Head of caudate nucleus (tissue), 42 donors: ENCODE measurements around the gene CSMD2.

Experiments used
- DNase-seq, 42 donors: peaks; one replicate each; pipeline versions ENCODE4 v3.0.0 to v3.0.0-alpha.2; 2020 to 2021; ENCODE audit warnings: mixed read lengths in 7 of 42
- intact Hi-C: fragments of 100-400 bp; cut with DNase I; formaldehyde crosslinking; loops from one replicate; pipeline ENCODE4 v1.15.0; 2022

The CSMD2 gene

DNA sequence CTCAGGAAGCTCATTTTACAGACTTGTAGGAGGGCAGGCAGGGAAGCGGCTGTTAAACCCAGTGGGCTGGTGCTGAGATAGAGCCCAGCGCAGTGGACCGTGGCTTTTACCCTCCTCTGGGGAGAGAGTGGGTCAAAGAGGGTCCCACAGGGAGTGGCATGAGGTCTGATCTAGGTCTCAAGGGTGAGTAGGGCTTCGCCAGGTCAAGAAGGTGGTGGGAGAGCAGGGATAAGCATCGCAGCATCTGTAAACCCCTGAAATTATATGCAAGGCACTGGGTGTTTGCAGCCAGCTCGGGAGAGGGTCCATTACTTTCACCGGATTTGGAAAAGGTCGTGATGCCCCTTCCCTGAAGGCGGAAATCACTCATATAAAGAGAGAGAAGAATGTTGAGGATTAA lies 603.5 kb downstream of the CSMD2 start:
- intact Hi-C loops = no loop called here
- no peak for DNase-seq

DNA sequence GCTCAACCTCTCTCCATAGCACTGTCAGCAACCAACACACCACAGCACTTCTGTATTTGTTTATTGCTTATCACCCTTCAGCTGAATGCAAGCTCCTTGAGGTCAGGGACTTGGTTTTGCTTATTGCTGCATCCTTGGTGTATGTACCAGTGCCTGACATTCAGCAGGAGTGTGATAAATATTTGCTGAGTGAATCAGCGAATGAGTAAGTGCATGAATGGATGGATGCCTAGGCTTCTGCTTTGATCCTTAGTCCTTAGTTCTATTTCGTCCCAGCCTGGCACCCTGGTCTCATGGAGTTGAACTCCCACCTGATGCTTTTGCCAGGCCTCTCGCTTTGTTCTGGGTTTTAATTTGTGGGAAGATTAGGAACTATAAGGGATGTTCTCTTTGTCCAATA lies 604.4 kb downstream of the CSMD2 start:
- DNase-seq = no peak
- intact Hi-C loops = no loop called here

DNA sequence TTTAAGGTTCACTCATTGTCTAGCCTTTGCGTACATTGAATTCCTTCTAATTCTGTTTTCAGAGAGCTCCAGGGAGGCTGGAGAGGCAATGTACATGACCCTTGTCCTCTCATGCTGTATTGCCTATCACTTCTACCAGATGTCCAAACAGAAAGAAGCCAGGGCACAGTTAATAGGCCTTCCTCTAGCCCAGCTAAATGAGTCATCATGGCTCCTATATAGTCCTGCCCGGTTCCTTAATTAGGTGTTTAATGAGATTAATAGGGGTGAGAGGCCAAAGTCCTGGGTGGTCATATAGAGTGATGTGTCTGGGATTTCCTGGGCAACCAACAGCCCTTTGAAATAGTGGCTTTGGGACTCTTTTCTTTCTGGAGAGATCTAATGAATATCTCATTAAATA lies 616.3 kb downstream of the CSMD2 start:
- intact Hi-C loops = no loop called here
- DNase-seq = no peak

DNA sequence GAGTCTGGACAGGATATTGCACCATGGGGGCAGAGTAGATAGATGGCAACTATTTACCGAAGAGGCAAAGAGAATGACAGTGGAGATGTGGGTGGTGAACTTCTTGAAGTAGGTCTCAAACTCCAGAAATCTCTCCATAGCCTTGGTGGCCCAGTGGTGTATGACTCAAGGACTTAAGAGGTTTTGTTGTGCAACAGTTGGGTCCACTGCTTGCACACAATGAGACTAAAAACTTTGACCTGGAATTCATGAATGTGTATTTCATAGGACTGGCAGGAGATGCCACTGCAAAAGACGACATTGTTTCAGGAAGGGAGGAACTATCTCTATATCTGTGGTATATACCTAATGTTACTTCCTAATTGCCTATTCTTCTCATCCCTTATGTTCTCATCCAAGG lies 616.7 kb downstream of the CSMD2 start:
- no peak for DNase-seq
- intact Hi-C loops = no loop called here

DNA sequence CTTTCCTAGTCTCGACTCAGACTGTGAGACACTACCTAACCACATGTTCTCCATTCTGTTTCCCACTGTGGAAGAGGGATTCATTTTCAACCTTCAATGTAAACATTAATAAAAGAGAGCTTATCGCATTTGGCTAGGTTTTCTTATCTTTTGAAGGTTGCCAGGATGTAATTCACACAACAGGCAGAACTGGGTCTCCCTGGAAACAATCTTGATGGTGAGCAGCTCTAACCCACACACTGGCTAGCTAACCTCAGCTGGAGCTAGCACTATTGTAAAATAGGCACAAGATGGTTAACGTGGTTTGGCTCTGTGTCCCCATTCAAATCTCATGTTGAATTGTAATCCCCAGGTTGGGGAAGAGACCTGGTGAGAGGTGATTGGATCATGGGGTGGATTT lies 617.5 kb downstream of the CSMD2 start:
- DNase-seq = no peak
- intact Hi-C loops = no loop called here

DNA sequence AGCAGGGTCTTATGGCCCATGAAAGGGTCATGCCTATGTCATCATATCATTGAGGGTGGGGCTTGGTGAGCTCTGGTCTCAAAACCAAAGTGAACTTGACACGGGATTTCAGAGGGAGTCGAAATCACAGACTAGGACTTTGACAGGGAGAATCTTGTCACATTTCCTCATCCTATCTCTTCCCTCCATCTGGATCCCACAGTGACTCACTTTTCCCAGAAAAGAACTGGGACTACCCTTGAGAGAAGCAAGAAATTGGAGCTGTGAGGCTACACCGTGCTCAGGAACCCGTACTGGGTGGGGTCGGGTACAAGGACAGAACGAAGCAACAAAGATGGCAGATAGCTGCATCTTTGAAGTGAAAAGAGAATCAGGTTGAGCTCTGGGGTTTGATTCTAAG lies 623.1 kb downstream of the CSMD2 start:
- no peak for DNase-seq
- intact Hi-C loops = no loop called here

DNA sequence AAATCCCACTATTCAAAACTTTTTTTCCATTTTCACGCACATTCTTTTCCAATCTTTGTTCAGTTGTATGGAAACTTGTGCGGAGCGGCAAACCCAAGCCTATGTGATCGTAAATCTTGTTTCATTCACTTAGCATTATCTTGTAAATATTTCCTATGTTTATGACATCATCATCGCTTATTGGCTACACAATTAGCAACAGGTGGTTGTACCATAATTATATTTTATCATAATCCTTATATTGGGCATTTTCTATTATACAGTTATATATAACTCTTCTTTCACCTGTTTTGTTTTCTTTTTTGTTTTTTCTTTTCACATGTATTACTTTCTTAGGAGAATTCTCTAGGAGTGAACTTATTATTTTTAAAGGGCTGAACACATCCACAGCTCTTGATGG lies 627.1 kb downstream of the CSMD2 start:
- intact Hi-C loops = no loop called here
- DNase-seq = no peak

DNA sequence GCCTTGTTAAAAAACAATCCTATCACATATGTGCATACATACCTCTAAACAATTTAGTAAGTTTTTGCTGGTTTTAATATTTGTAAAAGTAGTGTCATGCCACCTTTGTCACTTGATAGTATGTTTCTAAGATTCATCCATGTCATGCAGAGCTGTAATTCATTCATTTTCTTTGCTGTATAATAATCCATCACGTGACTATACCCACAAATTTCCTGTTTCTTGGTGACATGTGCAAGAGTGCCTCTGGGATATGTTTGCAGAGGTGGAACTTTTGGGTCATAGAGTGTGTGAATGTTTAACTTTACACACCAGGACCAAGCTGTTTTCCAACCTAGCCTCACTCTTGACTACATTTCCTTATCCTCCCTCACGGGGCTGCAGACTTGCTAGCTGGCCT lies 629.7 kb downstream of the CSMD2 start:
- no peak for DNase-seq
- intact Hi-C loops = no loop called here

DNA sequence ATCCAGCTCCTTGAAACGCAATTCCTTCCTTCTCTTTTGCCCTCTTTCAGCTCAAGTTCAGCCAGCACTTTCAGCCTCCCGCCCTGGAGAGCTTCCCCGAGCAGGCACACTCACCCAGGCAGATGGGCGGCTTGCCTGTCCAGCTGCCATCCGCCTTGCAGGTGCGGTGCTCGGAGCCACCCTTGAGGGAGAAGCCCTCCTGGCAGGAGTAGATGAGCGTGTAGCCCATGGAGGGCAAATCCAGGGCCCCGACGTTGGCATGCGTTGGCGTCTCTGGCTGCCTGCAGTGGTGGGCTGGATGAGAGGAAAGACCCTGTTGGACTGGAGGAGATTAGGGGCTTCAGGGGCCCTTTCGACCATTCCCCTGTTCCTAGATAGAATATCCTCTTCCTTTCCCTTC lies 632.1 kb downstream of the CSMD2 start:
- intact Hi-C loops = no loop called here
- no peak for DNase-seq

DNA sequence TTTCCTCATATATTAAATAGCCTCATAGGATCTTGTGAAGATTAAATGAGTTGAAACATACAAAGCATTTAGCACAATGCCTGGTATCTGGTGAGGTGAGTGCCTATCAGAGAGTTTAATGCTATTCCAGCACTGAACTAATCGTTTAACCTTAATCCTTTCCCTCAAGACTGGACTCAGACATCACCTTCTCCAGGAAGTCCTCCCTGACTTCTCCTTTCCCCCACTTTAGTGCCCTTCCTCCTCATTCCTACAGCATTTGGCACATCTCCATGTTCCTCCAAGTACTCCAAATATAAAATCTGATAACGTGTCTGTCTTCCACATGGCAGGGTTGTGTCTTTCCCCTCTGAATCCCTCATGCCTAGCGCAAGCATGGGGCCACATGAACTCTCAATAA lies 632.8 kb downstream of the CSMD2 start:
- intact Hi-C loops = no loop called here
- DNase-seq = no peak

DNA sequence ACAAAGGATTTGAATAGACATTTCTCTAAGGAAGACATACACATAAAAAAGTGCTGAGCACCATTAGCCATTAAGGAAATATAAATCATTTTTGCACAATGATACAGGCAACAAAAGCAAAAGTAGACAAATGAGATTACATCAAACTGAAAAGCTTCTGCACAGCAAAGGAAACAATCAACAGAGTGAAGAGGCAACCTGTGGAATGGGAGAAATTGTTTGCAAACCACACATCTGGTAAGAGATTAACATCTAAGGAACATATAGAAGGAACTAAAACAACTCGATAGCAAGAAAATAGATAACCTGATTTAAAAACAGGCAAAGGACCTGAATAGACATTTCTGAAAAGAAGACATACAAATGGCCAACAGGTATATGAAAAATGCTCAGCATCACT lies 635.1 kb downstream of the CSMD2 start:
- intact Hi-C loops = no loop called here
- DNase-seq = no peak

DNA sequence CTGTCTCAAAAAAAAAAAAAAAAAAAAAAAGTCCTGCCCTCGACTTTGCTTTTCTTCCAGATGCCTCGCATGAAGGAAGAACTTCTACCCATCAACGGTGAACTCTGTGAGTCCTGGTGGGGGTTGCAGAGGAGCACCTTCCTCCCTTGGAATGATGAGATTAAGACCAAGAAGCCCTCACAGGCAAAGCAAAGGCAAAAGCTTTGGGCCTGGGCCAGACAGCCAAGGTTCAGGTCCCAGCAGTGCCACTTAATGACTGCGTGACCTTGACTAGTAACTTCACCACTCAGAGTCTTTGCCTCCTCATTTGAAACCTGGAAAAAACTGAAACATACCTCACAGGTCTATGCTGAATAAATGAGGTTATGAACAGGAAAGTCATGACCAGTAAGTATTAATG lies 637.1 kb downstream of the CSMD2 start:
- intact Hi-C loops = no loop called here
- no peak for DNase-seq

DNA sequence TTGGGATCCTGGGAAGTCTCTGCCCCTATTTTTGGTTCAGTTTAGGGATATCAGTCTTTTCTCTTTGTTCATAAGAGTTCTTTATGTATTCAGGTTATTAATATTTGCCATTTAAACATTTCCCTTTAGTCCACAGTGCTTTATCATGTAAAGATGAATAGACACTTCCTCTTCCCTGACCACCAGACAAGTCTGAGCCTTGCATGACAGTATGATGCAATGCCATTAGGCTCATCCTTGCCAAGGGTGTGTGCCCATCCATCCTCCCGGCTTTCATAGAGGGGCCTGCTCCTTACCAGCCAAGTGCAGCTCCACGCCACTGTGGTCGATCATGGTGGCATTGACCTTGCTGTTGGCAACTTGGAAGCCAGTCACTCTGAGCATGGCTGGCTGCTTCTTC lies 640.4 kb downstream of the CSMD2 start:
- intact Hi-C loops = no loop called here
- no peak for DNase-seq

DNA sequence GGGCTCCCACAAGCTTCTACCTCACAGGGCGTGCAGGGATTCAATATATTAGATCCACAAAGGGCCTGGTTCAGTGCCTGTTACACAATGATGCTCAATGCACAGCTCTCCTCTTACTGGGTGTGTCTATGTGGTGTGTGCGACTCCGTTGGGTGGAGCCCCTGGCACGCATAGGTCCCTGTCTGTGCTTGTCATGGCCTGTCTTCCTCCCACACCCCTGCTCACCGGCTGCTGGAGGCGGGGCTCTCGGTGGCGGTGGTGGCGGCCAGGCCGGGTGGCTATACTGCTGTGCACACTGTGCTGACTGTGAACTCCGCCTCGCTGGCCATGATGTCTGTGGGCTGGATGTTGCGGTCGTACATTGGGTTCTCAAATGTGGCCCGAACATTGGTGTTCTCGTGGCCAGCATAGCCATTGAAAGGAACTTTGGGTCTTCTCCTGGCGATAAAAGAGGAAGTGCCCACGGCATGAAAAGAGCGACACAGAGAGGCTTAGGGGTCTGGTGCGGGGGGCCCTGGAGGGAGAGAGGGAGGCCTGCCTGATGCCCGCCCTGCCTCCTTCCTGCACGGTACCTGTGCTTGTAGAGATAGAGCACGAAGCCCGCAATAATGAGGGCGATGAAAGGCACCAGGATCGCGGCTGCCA lies 645.7 kb downstream of the CSMD2 start:
- intact Hi-C loops = no loop called here
- DNase-seq = peak in 1 of 42 donors; percentile 12

DNA sequence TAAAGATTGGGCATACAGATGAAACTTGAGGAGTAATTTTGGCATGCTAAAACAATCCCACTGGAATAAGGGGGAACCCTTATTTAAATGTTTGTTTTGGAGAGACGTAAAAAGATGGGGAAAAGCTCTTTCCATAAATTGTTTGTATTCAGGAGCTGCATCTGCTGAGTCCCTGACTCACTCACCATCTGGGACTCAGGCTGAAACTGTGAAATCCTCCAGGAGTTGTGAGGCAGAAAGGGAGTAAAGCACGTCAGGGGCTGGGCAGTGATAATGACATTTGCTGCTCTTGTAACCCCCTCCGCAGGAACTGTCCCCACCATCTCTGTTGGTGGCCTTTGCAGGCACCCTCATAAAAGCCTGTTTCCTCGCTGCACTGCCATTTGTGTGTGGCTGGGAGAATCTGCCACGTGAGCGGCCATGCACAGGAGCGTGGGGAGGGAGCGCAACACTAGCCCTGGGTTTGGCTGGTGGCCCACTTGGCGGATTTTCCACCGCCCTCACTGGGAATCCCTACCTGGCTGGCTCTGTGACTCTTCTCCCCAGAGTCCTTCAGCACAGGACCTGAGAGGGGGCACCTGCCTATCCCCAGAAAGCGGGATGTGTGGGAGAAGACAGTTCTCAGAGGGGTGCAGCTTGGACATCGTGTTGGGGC lies 647.3 kb downstream of the CSMD2 start:
- intact Hi-C loops = no loop called here
- peak in 1 of 42 donors; percentile 36 for DNase-seq

DNA sequence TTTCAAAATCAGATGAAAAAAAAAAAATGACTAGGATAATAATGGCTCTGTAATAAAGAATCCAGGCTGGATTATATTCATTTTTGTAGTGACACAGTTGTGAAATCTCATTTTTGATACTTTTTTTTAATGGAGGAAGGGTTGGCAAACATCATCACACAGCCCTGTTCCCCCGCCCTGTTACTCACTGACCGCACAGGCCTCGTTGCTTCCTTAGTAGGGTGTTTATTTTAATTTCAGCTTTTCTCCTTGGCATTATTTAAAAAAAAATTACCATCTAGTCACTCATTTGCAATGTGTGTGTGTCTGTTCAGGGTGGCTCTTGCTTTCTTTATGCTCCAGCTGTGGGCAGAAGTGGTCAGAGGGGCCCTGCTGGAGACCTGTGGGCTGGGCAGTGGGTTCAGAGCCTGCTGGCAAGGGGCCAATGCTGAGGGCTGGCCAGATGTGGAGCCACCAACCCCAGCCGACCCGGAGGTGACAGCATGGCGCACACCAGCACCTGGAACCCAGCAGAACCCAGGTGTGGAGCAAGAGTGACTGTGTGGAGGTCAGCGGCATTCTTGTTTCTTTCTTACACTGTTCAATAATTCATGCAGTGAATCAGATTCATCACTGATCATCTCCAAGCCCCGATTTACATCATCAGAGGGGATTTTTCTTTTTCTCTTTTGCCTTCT lies 648.0 kb downstream of the CSMD2 start:
- intact Hi-C loops = no loop called here
- no peak for DNase-seq

DNA sequence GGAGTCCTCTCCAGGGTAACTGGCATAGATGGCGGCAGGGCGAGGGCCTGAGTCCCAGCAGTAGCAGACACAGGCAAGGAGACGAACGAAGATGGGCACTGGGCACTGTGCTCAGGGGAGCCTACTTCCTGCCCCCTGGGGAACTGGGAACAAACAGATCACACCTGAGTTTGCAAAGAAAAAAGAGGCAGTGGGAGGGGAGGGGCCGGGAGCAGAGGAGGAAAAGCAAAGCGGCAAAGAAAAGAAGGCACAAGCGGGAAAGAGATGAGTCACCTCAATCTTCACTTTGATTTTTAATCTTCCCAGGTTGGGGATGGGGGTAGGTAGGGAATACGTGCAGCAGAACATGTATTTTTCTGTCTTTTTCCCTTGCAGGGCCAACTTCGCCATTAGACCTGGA lies 648.6 kb downstream of the CSMD2 start:
- intact Hi-C loops = no loop called here
- DNase-seq = peak in 28 of 42 donors; percentile 4 to 69 (median 38)

DNA sequence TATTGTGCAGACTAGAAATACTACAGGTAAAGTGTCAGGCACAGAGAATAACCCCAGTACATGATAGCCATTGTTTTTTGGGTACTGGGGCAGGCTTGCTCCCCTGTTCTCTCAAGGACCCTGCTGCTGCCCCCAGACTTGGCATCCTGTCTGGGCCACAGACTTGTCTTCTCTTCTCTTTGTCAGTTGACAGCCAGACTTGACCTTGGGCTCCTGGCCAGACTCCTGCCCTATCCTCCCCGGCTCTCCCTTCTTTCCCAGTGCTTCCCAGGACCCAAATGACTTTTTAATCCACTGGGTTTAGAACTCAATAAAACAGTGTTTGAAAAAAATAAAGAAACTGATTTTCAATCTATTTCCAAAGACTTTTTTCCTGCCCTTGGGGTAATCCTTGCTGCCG lies 649.4 kb downstream of the CSMD2 start:
- intact Hi-C loops = no loop called here

DNA sequence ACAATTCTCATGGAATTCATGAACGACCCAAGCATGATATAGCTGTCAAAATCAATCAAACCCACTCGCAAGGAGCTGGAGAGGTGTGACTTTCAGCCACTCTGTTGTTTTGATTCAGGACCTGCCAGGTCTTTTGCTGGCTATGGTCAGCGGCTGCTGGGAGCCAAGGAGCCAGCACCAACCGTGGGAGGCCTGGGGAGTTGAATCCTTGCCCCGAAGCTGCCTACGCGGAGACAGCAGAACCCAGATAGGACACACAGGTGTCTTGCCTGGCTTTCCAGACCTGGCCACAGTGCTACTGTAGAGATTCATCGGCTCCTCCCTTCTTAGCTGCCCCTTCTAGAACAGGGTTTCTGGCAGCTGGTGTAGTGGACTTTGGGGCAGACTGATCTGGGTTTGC lies 649.9 kb downstream of the CSMD2 start:
- no peak for DNase-seq
- intact Hi-C loops = no loop called here

More for the DNA sequence above, 649.4 kb downstream of the CSMD2 start:
- no peak for DNase-seq

DNA sequence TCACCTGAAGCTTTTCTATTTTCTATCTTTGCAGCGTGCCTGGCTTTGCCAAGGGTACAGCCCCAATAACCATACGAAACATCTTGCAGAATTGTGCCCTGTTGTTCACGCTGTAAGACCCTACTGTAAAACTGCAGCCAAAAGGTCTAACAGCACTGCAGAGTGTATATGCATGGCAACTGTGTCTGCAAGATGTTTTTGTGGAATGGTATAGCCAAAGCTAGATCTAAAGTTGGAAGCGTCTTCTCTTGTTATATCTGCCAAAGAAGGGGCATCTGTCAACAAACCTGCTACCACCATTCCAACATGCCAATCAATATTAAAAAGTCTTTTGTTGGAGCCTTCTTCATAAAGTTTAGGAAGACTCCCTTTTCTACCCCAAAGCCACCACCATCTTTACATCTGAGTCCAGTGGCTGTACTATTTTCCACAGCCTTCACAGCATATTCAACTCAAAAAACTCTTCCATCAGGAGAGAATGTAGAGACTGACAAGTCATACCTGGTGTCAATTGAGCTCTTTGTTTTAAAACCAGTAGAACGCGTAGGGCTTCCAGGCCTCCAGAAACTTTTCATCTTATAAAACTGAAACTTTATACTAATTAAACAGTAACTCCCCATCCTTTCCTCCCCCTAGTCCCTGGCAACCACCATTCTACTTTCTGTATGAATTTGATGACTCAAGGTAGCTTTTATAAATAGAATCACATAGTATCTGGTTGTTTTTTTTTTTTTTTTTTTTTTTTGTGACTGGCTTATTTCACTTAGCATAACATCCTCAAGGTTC lies 652.6 kb downstream of the CSMD2 start:
- no peak for DNase-seq
- intact Hi-C loops = no loop called here
